OCI-LY3 (cell line): ENCODE measurements around the gene DCC.

Experiments used
- H2AFZ ChIP-seq: fragments of 200-600, 300-600 bp; shearing (Covaris generic); 2 replicates; pipeline ENCODE4 v1.6.0; 2014; ENCODE audit warnings: antibody characterized with exemption, low read depth, low read length
- H3K27ac ChIP-seq: fragments of 200-600, 300-600 bp; sonication (generic); 2 replicates; pipeline ENCODE4 v1.5.1; 2014; ENCODE audit warnings: mild to moderate bottlenecking, low read length, moderate library complexity, mixed read lengths
- H3K27me3 ChIP-seq: fragments of 200-600, 300-600 bp; sonication (generic); 2 replicates; pipeline ENCODE4 v1.6.1; 2014; ENCODE audit warnings: low read depth, low read length, mixed read lengths
- H3K36me3 ChIP-seq: fragments of 200-600, 300-600 bp; sonication (generic); replicated peaks from 2 replicates; pipeline ENCODE3; 2014; ENCODE audit warnings: low read depth, low read length, mixed read lengths
- H3K4me1 ChIP-seq: fragments of 300-600, 200-600 bp; sonication (generic); 2 replicates; pipeline ENCODE4 v1.6.1; 2014; ENCODE audit warnings: low read length, mixed read lengths
- H3K4me2 ChIP-seq: fragments of 200-600, 300-600 bp; sonication (generic); 2 replicates; pipeline ENCODE4 v1.6.1; 2014; ENCODE audit warnings: low read length, mixed read lengths
- H3K4me3 ChIP-seq: fragments of 300-600, 200-600 bp; sonication (generic); 2 replicates; pipeline ENCODE4 v1.5.1; 2014; ENCODE audit warnings: antibody characterized with exemption, mild to moderate bottlenecking, low read length, moderate library complexity
- H3K79me2 ChIP-seq: fragments of 300-600, 200-600 bp; shearing (Covaris generic); 2 replicates; pipeline ENCODE4 v1.6.1; 2014; ENCODE audit warnings: mild to moderate bottlenecking, low read length, mixed read lengths
- H3K9ac ChIP-seq: fragments of 300-600, 200-600 bp; shearing (Covaris generic); 2 replicates; pipeline ENCODE4 v1.6.0; 2014; ENCODE audit warnings: mild to moderate bottlenecking, low read length, moderate library complexity
- H3K9me3 ChIP-seq: fragments of 200-600, 300-600 bp; shearing (Covaris generic); 2 replicates; pipeline ENCODE4 v1.6.1; 2014; ENCODE audit warnings: low read length, mixed read lengths; ENCODE audit not compliant: insufficient read depth
- H4K20me1 ChIP-seq: fragments of 200-600, 300-600 bp; sonication (generic); 2 replicates; pipeline ENCODE4 v1.6.1; 2016; ENCODE audit warnings: low read length, mixed read lengths; ENCODE audit not compliant: insufficient read depth
- CTCF ChIP-seq: fragments of 200-600, 300-600 bp; sonication (generic); IDR thresholded peaks from 2 replicates; pipeline ENCODE4 v1.5.1; 2014; ENCODE audit warnings: antibody characterized with exemption, low read length, low read depth
- EZH2phosphoT487 ChIP-seq: fragments of 200-600 bp; shearing (Covaris generic); IDR thresholded peaks from 2 replicates; pipeline ENCODE4 v1.6.1; 2018; ENCODE audit warnings: antibody characterized with exemption, mixed run types, low read depth

DCC gene

GRCh38 chr18:53056064-53056463 lies 716.1 kb downstream of the DCC start:
- Histone ChIP-seq H3K27me3 (no peaks in the 10 kb centered on the region), H3K9ac (no peak overlapping the region), H3K4me2 (no peak overlapping the region), H3K4me1 (no peaks in the 10 kb centered on the region), H3K79me2 (no peaks in the 10 kb centered on the region), H3K36me3 (no peaks in the 10 kb centered on the region), H3K27ac (no peak overlapping the region), H2AFZ (no peak overlapping the region), H4K20me1 (no peaks in the 10 kb centered on the region), H3K9me3 (no peaks in the 10 kb centered on the region), H3K4me3 (no peak overlapping the region)
- TF ChIP-seq CTCF: no peak
- no peak for TF ChIP-seq EZH2phosphoT487

DNA sequence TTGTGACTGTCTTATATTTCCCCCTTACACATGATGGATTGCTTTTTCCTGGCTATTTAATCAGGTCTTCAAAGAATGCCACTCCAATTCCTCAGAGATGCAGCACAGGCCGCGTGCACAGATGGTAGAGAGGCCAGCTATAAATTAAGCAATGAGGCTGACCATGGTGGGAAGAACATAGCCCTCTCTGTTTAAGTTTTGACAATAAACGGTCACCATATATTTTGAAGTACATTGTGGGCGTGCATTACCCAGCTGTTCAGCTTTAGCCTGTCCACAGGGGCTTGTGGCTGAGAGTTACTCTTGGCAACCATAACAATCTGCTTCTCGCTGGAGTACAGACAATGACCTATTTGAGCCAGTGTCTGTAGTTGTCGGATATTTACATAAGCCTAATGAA lies 730.8 kb downstream of the DCC start:
- TF ChIP-seq CTCF: no peak
- no peak for TF ChIP-seq EZH2phosphoT487
- H3K4me3 ChIP-seq: no peak overlapping the region
- H3K4me1 ChIP-seq: no peaks in the 10 kb centered on the region
- 0 out of 2 replicates have a peak overlapping the region, but pooled peaks have one; percentile 1 for H2AFZ ChIP-seq
- H3K9me3 ChIP-seq: no peaks in the 10 kb centered on the region
- no peaks in the 10 kb centered on the region for H3K27me3 ChIP-seq
- no peak overlapping the region for H3K27ac ChIP-seq
- H3K4me2 ChIP-seq: no peak overlapping the region
- no peak overlapping the region for H3K9ac ChIP-seq
- no peaks in the 10 kb centered on the region for H3K36me3 ChIP-seq
- H4K20me1 ChIP-seq: no peaks in the 10 kb centered on the region
- H3K79me2 ChIP-seq: no peaks in the 10 kb centered on the region

DNA sequence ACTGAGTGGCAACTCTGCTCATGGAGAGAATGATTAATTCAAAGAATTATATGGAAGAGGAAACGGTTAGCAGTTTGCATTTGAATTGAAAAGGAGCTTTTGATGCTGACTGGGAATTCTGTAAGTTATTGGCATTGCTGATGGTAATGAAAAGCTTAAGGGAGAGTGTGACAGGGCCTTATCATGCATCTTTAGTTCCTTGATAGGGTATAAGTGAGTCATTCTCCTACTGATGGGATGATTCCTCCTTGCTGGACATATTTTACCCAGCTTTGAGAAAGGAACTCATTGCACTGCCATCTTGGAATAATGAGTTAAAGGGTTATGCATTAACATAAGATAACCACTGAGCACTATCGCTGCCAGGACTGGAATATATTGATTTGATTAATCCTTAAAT lies 740.7 kb downstream of the DCC start:
- no peak for TF ChIP-seq EZH2phosphoT487
- no peak for TF ChIP-seq CTCF
- Histone ChIP-seq H3K27me3 (no peaks in the 10 kb centered on the region), H3K27ac (no peak overlapping the region), H3K36me3 (no peaks in the 10 kb centered on the region), H3K4me2 (no peak overlapping the region), H2AFZ (no peak overlapping the region), H3K4me1 (peaks cover 10% of the 10 kb centered on the region), H3K4me3 (no peak overlapping the region), H3K9me3 (no peaks in the 10 kb centered on the region), H3K9ac (no peak overlapping the region), H4K20me1 (no peaks in the 10 kb centered on the region), H3K79me2 (no peaks in the 10 kb centered on the region)

- Histone ChIP-seq H2AFZ (no peak overlapping the region), H3K9me3 (peaks cover 3% of the 10 kb centered on the region; the same call in 1 of the 2 replicates), H3K9ac (no peak overlapping the region), H3K36me3 (no peaks in the 10 kb centered on the region), H3K4me2 (no peak overlapping the region), H3K4me1 (peaks cover 36% of the 10 kb centered on the region), H3K4me3 (no peak overlapping the region), H3K27me3 (no peaks in the 10 kb centered on the region), H4K20me1 (no peaks in the 10 kb centered on the region), H3K27ac (no peak overlapping the region), H3K79me2 (no peaks in the 10 kb centered on the region)
- no peak for TF ChIP-seq EZH2phosphoT487
- no peak for TF ChIP-seq CTCF
Measured at GRCh38 chr18:53093636-53094035, 753.6 kb downstream of the DCC start.
